H1 (cell line): ENCODE data around the gene TNFRSF8. TPM values are rescaled to one million over a fixed set of nuclear protein-coding genes. Genes with fewer than 3 reads are reported as not detected.

Source experiments
- polyA plus RNA-seq, 7 experiments: library from polyadenylated mRNA; depleted of rRNA in 3 of 7; stranded (reverse) in 5 of 7; unstranded in 2 of 7; fragments of >200 nt in 5 of 7; fragments of 200-250 nt in 2 of 7; gene quantifications; 1 replicate in 5 of 7; 2 replicates in 1 of 7; 4 replicates in 1 of 7; pipeline versions ENCODE4 v1.2.1 to v1.2.3, GENCODE V29; 2011 to 2013; ENCODE audit warnings: missing spikeins in 2 of 7, mixed read lengths in 2 of 7
- total RNA-seq: library from RNA; stranded (reverse); fragmentation: NEBNext Ultra II Directional; extraction: Animal tissue kit (Norgen Biotek cat#: 25700); gene quantifications from 2 replicates; pipeline ENCODE4 v1.2.1, GENCODE V29; 2021
- TF ChIP-seq, protein P1 (sequence below): IDR thresholded peaks from 2 replicates; pipeline ENCODE4 v1.6.1; 2011; ENCODE audit warnings: low read length, improper control_type of control experiment

Gene TNFRSF8
- total and polyA plus RNA-seq, 2 of the 8 experiments (the other 6 are each of a cell fraction or from before 2014, with no cell fraction given): 23.2 to 32.7 TPM

DNA sequence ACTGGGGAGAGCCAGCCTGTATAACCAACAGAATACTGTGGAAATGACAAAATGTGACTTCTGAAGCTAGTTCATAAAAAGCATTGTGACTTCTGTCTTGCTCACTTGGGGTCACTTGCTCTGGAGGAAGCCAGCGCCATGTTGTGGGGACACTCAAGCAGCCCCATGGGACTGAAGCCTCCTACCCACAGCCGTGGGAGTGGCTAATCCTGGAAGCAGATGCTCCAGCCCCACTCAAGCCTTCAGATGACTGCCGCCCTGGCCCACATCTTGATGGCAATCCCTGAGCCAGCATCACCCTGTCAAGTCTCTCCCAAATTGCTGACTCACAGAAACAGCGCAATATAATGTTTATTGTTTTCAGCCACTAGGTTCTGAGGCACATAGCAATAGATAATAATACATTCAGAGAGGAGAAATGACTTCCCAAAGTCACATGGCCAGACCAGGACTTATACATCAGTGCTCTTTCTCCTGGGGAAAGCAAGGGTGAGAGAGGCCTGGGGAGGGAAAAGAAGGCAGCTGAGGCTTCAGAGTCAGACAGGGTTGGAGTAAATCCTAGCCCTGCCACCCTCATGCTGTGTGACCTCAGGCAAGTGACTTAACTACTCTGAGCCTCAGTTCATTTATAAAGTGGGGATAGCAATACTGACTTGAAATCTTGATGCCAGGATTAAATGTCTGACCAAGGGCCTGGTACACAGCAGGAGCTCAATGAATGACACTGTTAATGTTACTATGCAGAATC lies 5.0 kb upstream of the TNFRSF8 start (continued):
- TF ChIP-seq, protein P1, sequence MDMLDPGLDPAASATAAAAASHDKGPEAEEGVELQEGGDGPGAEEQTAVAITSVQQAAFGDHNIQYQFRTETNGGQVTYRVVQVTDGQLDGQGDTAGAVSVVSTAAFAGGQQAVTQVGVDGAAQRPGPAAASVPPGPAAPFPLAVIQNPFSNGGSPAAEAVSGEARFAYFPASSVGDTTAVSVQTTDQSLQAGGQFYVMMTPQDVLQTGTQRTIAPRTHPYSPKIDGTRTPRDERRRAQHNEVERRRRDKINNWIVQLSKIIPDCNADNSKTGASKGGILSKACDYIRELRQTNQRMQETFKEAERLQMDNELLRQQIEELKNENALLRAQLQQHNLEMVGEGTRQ: no peak
